WTC11 (cell line): ENCODE data around the gene VPS35L. TPM values are rescaled to one million over a fixed set of nuclear protein-coding genes. Genes with fewer than 3 reads are reported as not detected.

Experiments
- ATAC-seq: fragments of 200-7000 bp; cut with Tn5 transposase; 2 replicates; pipeline ENCODE4 v1.10.0; 2021; ENCODE audit warnings: mild to moderate bottlenecking, moderate library complexity
- CTCF ChIA-PET: fragments of 300-600 bp; sonication (Branson Sonifier 250); formaldehyde crosslinking; loops from one replicate; lab custom pipeline; 2021; ENCODE audit warnings: antibody characterized with exemption; lab: Charles Lee
- POLR2A ChIA-PET: fragments of 350-600 bp; sonication (Branson Sonifier 250); formaldehyde crosslinking; loops from one replicate; lab custom pipeline; 2021; ENCODE audit warnings: antibody characterized with exemption; lab: Charles Lee
- DNase-seq: peaks from one replicate; pipeline ENCODE4 v3.0.0; 2021; ENCODE audit warnings: low spot score
- H3K27ac Mint-ChIP-seq: 2 replicates; pipeline ENCODE4 v1.8.0; 2021; ENCODE audit warnings: mixed read lengths
- H3K27me3 Mint-ChIP-seq: 2 replicates; pipeline ENCODE4 v1.8.0; 2021; ENCODE audit warnings: low read depth, mild to moderate bottlenecking, moderate library complexity, mixed read lengths
- H3K36me3 Mint-ChIP-seq: 2 replicates; pipeline ENCODE4 v1.8.0; 2021; ENCODE audit warnings: mixed read lengths
- H3K4me1 Mint-ChIP-seq: 2 replicates; pipeline ENCODE4 v1.8.0; 2022; ENCODE audit warnings: mixed read lengths
- H3K4me3 Mint-ChIP-seq: 2 replicates; pipeline ENCODE4 v1.8.0; 2021; ENCODE audit warnings: mild to moderate bottlenecking, moderate library complexity, mixed read lengths
- H3K9me3 Mint-ChIP-seq: 2 replicates; pipeline ENCODE4 v1.8.0; 2021; ENCODE audit warnings: mixed read lengths
- ELF4 ChIP-seq: sonication (generic); formaldehyde crosslinking; IDR thresholded peaks from 2 replicates; pipeline ENCODE4 v1.8.1; 2022; ENCODE audit warnings: low read depth, mild to moderate bottlenecking, moderate library complexity, missing genetic modification reagents
- ETV6 ChIP-seq: sonication (generic); formaldehyde crosslinking; IDR thresholded peaks from 2 replicates; pipeline ENCODE4 v1.8.1; 2022; ENCODE audit warnings: mild to moderate bottlenecking, missing genetic modification reagents
- HMGA2 ChIP-seq: fragments of 250-450 bp; sonication (Bioruptor Pico); IDR thresholded peaks from 2 replicates; pipeline ENCODE4 v1.4.0; 2021; ENCODE audit warnings: mild to moderate bottlenecking, moderate library complexity
- NR3C1 ChIP-seq: sonication (generic); formaldehyde crosslinking; conservative IDR thresholded peaks from 2 replicates; pipeline ENCODE4 v1.8.1; 2023; ENCODE audit warnings: low read depth, mild to moderate bottlenecking, missing genetic modification reagents
- SMAD4 ChIP-seq: sonication (generic); formaldehyde crosslinking; IDR thresholded peaks from 2 replicates; pipeline ENCODE4 v1.8.0; 2022; ENCODE audit warnings: mild to moderate bottlenecking, missing genetic modification reagents
- TCF7 ChIP-seq: sonication (generic); formaldehyde crosslinking; IDR thresholded peaks from 2 replicates; pipeline ENCODE4 v1.8.0; 2022; ENCODE audit warnings: mild to moderate bottlenecking, low read depth, missing genetic modification reagents, moderate library complexity
- ZNF121 ChIP-seq: sonication (generic); formaldehyde crosslinking; IDR thresholded peaks from 2 replicates; pipeline ENCODE4 v1.8.0; 2023; ENCODE audit warnings: missing genetic modification reagents
- ZNF263 ChIP-seq: sonication (generic); formaldehyde crosslinking; IDR thresholded peaks from 2 replicates; pipeline ENCODE4 v1.8.1; 2022; ENCODE audit warnings: low read depth, mild to moderate bottlenecking, moderate library complexity, missing genetic modification reagents
- total RNA-seq: library from RNA; stranded (reverse); gene quantifications from 3 replicates; pipeline ENCODE4 v1.2.3, GENCODE V29; 2021
- TF ChIP-seq, protein P1 (sequence below): sonication (generic); formaldehyde crosslinking; IDR thresholded peaks from 2 replicates; pipeline ENCODE4 v1.8.1; 2022; ENCODE audit warnings: missing genetic modification reagents, borderline replicate concordance
- TF ChIP-seq, protein P2 (sequence below): fragments of 250-450 bp; sonication (Bioruptor Pico); IDR thresholded peaks from 2 replicates; pipeline ENCODE4 v1.9.0; 2021; ENCODE audit warnings: mild to moderate bottlenecking, borderline replicate concordance
- TF ChIP-seq, protein P3 (sequence below): sonication (generic); formaldehyde crosslinking; conservative IDR thresholded peaks from 2 replicates; pipeline ENCODE4 v1.8.1; 2022; ENCODE audit warnings: mild to moderate bottlenecking, missing genetic modification reagents
- TF ChIP-seq, protein P4 (sequence below): sonication (generic); formaldehyde crosslinking; IDR thresholded peaks from 2 replicates; pipeline ENCODE4 v1.8.0; 2022; ENCODE audit warnings: mild to moderate bottlenecking, missing genetic modification reagents
- TF ChIP-seq, protein P5 (sequence below): fragments of 250-450 bp; sonication (Bioruptor Pico); conservative IDR thresholded peaks from 2 replicates; pipeline ENCODE4 v1.9.0; 2021; ENCODE audit warnings: mild to moderate bottlenecking
- TF ChIP-seq, protein P6 (sequence below): sonication (generic); formaldehyde crosslinking; IDR thresholded peaks from 2 replicates; pipeline ENCODE4 v1.8.1; 2022; ENCODE audit warnings: low read depth, missing genetic modification reagents, borderline replicate concordance
- TF ChIP-seq, protein P7 (sequence below): sonication (generic); formaldehyde crosslinking; IDR thresholded peaks from 2 replicates; pipeline ENCODE4 v1.8.1; 2022; ENCODE audit warnings: low read depth, mild to moderate bottlenecking, moderate library complexity, missing genetic modification reagents, borderline replicate concordance

VPS35L gene
- total RNA-seq, 1 experiment from 2014 or later, result 59.7 TPM

DNA sequence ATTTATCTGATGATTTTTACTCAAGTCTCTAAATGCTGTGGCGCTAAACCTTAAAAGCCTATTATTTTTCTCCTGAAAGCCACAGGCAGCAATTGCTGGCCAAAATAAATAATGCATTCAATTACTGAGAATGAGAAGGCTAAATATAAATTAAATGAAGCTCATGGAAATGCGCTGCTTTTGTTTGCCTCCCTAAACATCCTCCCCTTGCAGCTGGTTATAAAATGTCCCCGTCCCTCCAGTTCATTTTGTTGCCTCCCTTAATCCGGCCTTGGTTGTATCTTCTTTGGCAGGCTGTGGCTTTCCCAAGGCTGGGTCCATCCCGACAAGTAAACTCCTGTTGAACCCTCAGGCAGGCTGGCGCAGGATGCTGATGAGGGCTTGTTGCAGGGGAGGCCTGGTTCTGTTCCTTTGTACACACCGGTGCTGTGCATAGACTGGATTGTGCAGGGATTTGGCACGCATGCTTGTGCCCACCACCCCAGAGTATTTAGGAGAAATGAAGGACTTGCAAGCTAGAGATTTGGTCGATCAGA is 99.8 kb downstream of the VPS35L start:
- no peaks in the 10 kb centered on the region for H3K27me3 Mint-ChIP-seq
- POLR2A ChIA-PET, result interaction anchor here (0.7 kb wide), 1 partner anchor 680 kb away, joined by 9 read pairs; no protein-coding TSS in a partner anchor
- H3K36me3 Mint-ChIP-seq, result peaks cover 44% of the 10 kb centered on the region
- no peak for ATAC-seq
- H3K27ac Mint-ChIP-seq, result no peak overlapping the region; the same call in 1 of the 2 replicates
- no peak overlapping the region for H3K4me3 Mint-ChIP-seq
- no peak for DNase-seq
- no peaks in the 10 kb centered on the region for H3K9me3 Mint-ChIP-seq
- H3K4me1 Mint-ChIP-seq, result no peaks in the 10 kb centered on the region
- TF ChIP-seq SMAD4 (CRISPR knock-in tag) (no peak), ZNF263 (CRISPR knock-in tag) (no peak)
- TF ChIP-seq, protein P1, sequence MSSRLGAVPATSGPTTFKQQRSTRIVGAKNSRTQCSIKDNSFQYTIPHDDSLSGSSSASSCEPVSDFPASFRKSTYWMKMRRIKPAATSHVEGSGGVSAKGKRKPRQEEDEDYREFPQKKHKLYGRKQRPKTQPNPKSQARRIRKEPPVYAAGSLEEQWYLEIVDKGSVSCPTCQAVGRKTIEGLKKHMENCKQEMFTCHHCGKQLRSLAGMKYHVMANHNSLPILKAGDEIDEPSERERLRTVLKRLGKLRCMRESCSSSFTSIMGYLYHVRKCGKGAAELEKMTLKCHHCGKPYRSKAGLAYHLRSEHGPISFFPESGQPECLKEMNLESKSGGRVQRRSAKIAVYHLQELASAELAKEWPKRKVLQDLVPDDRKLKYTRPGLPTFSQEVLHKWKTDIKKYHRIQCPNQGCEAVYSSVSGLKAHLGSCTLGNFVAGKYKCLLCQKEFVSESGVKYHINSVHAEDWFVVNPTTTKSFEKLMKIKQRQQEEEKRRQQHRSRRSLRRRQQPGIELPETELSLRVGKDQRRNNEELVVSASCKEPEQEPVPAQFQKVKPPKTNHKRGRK (CRISPR knock-in tag), result no peak
- TF ChIP-seq, all 79 proteins: peak for 0
- CTCF ChIA-PET, result no interaction called here

DNA sequence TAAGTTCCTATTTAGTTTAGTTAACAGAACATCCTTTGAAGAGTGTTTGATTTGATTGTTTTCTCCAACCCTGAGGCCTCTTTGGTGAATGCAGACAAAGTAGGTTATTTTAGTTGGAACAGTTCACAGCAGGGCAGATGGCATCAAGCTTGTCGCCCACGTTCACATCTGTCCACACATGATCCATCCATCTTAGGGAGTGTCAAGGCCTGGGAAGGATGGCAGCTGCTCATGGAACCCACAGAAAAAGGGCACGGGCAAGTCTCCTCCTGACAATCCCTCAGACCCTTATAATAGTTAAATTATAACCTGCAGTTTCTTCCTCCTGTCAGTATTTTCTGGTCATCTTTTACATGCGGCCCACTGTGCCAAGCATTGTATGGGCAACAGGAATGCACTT is 102.3 kb downstream of the VPS35L start:
- TF ChIP-seq, protein P2, sequence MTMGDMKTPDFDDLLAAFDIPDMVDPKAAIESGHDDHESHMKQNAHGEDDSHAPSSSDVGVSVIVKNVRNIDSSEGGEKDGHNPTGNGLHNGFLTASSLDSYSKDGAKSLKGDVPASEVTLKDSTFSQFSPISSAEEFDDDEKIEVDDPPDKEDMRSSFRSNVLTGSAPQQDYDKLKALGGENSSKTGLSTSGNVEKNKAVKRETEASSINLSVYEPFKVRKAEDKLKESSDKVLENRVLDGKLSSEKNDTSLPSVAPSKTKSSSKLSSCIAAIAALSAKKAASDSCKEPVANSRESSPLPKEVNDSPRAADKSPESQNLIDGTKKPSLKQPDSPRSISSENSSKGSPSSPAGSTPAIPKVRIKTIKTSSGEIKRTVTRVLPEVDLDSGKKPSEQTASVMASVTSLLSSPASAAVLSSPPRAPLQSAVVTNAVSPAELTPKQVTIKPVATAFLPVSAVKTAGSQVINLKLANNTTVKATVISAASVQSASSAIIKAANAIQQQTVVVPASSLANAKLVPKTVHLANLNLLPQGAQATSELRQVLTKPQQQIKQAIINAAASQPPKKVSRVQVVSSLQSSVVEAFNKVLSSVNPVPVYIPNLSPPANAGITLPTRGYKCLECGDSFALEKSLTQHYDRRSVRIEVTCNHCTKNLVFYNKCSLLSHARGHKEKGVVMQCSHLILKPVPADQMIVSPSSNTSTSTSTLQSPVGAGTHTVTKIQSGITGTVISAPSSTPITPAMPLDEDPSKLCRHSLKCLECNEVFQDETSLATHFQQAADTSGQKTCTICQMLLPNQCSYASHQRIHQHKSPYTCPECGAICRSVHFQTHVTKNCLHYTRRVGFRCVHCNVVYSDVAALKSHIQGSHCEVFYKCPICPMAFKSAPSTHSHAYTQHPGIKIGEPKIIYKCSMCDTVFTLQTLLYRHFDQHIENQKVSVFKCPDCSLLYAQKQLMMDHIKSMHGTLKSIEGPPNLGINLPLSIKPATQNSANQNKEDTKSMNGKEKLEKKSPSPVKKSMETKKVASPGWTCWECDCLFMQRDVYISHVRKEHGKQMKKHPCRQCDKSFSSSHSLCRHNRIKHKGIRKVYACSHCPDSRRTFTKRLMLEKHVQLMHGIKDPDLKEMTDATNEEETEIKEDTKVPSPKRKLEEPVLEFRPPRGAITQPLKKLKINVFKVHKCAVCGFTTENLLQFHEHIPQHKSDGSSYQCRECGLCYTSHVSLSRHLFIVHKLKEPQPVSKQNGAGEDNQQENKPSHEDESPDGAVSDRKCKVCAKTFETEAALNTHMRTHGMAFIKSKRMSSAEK, result no peak
- TF ChIP-seq TCF7 (CRISPR knock-in tag) (no peak), NR3C1 (CRISPR knock-in tag) (no peak), ZNF121 (no peak), HMGA2 (no peak), ELF4 (CRISPR knock-in tag) (no peak)
- TF ChIP-seq, protein P3, sequence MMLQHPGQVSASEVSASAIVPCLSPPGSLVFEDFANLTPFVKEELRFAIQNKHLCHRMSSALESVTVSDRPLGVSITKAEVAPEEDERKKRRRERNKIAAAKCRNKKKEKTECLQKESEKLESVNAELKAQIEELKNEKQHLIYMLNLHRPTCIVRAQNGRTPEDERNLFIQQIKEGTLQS (CRISPR knock-in tag), result no peak
- TF ChIP-seq, protein P4, sequence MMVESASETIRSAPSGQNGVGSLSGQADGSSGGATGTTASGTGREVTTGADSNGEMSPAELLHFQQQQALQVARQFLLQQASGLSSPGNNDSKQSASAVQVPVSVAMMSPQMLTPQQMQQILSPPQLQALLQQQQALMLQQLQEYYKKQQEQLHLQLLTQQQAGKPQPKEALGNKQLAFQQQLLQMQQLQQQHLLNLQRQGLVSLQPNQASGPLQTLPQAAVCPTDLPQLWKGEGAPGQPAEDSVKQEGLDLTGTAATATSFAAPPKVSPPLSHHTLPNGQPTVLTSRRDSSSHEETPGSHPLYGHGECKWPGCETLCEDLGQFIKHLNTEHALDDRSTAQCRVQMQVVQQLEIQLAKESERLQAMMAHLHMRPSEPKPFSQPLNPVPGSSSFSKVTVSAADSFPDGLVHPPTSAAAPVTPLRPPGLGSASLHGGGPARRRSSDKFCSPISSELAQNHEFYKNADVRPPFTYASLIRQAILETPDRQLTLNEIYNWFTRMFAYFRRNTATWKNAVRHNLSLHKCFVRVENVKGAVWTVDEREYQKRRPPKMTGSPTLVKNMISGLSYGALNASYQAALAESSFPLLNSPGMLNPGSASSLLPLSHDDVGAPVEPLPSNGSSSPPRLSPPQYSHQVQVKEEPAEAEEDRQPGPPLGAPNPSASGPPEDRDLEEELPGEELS, result no peak
- TF ChIP-seq, all 79 proteins: peak for 0
- Mint-ChIP-seq H3K36me3 (peaks cover 54% of the 10 kb centered on the region), H3K4me1 (no peaks in the 10 kb centered on the region), H3K27me3 (peaks cover 6% of the 10 kb centered on the region), H3K4me3 (no peak overlapping the region), H3K9me3 (peaks cover 16% of the 10 kb centered on the region), H3K27ac (no peak overlapping the region)
- DNase-seq (no peak), ATAC-seq (no peak)
- CTCF ChIA-PET, result no interaction called here
- POLR2A ChIA-PET, result no interaction called here

DNA sequence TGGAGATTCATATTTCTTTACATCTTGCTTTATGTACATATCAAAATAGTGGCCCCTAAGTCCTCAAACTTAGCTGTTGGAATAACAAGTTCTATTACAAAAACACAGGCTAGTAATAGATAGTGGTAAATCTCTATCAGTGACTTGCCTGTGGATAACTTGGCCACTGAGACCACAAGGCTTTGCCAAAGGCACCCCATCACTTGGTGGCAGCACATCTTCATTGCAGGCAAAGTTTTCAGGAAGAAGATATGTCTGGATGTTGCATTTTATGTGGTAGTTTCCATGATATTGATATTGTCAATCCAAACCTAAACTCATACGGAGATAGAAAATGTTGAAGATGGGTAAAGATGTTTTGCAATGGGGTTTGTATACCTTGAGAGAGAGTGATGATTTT is 104.1 kb downstream of the VPS35L start:
- ATAC-seq (no peak), DNase-seq (no peak)
- H3K27ac Mint-ChIP-seq, result no peak overlapping the region
- CTCF ChIA-PET, result interaction anchor here (0.6 kb wide), 1 partner anchor 11 kb away, joined by 3 read pairs; no protein-coding TSS in a partner anchor
- H3K4me1 Mint-ChIP-seq, result no peaks in the 10 kb centered on the region
- POLR2A ChIA-PET, result no interaction called here
- H3K36me3 Mint-ChIP-seq, result peaks cover 49% of the 10 kb centered on the region
- no peak overlapping the region for H3K4me3 Mint-ChIP-seq
- peaks cover 16% of the 10 kb centered on the region for H3K9me3 Mint-ChIP-seq
- peaks cover 9% of the 10 kb centered on the region for H3K27me3 Mint-ChIP-seq
- TF ChIP-seq, protein P4, result no peak
- TF ChIP-seq, protein P5, sequence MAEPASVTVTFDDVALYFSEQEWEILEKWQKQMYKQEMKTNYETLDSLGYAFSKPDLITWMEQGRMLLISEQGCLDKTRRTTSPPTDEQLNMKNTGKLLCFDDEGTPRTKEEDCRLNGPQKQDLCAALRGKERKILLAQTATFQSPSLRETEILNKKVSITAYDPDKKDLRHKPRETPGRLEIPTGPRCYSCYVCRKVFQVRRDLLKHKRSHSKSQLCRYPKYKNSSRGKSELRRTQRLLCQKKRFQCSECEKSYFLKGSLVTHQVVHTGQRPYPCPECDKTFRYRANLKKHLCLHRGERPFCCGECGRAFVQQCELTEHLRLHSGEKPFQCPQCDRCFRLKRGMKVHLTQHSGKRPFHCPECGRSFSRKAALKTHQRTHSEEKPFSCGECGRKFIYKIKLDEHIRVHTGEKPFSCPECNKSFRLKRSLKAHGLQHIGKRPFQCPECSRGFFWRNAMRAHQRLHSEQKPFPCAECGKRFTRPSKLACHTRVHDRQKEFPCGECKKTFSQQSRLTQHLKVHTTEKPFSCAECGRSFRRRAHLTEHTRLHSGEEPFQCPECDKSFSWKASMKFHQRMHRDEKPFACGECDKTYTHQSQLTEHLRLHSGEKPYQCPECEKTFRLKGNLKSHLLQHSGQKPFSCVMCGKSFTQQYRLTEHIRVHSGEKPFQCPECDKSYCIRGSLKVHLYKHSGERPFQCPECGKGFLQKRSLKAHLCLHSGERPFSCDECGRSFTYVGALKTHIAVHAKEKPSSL (CRISPR knock-in tag), result no peak
- TF ChIP-seq ETV6 (CRISPR knock-in tag) (no peak), ZNF263 (CRISPR knock-in tag) (no peak)
- TF ChIP-seq, protein P6, sequence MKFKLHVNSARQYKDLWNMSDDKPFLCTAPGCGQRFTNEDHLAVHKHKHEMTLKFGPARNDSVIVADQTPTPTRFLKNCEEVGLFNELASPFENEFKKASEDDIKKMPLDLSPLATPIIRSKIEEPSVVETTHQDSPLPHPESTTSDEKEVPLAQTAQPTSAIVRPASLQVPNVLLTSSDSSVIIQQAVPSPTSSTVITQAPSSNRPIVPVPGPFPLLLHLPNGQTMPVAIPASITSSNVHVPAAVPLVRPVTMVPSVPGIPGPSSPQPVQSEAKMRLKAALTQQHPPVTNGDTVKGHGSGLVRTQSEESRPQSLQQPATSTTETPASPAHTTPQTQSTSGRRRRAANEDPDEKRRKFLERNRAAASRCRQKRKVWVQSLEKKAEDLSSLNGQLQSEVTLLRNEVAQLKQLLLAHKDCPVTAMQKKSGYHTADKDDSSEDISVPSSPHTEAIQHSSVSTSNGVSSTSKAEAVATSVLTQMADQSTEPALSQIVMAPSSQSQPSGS (CRISPR knock-in tag), result no peak
- TF ChIP-seq, protein P7, sequence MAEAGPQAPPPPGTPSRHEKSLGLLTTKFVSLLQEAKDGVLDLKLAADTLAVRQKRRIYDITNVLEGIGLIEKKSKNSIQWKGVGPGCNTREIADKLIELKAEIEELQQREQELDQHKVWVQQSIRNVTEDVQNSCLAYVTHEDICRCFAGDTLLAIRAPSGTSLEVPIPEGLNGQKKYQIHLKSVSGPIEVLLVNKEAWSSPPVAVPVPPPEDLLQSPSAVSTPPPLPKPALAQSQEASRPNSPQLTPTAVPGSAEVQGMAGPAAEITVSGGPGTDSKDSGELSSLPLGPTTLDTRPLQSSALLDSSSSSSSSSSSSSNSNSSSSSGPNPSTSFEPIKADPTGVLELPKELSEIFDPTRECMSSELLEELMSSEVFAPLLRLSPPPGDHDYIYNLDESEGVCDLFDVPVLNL, result no peak
